NCI-H510A (cell line): ENCODE data around the gene ITGB5.

Experiments
- DNase-seq: peaks from one replicate; lab custom pipeline; 2025; lab: John Stamatoyannopoulos, UW

ITGB5 gene

GRCh38 chr3:124862006-124862405 is 25.2 kb downstream of the ITGB5 start:
- no peak for DNase-seq

GRCh38 chr3:124861041-124861440 is 26.1 kb downstream of the ITGB5 start:
- DNase-seq, result no peak

- DNase-seq, result no peak
These were observed 26.6 kb downstream of the ITGB5 start for GRCh38 chr3:124860599-124860998.

GRCh38 chr3:124859025-124859424 is 28.1 kb downstream of the ITGB5 start:
- no peak for DNase-seq

GRCh38 chr3:124858275-124858674 is 28.9 kb downstream of the ITGB5 start:
- no peak for DNase-seq

GRCh38 chr3:124856677-124857076 is 30.5 kb downstream of the ITGB5 start:
- no peak for DNase-seq

GRCh38 chr3:124854009-124854408 is 33.2 kb downstream of the ITGB5 start:
- DNase-seq, result no peak

- DNase-seq, result no peak
These were observed 33.7 kb downstream of the ITGB5 start for GRCh38 chr3:124853446-124853845.

GRCh38 chr3:124851905-124852304 is 35.3 kb downstream of the ITGB5 start:
- no peak for DNase-seq

GRCh38 chr3:124851136-124851535 is 36.0 kb downstream of the ITGB5 start:
- DNase-seq, result no peak

GRCh38 chr3:124850633-124851032 is 36.5 kb downstream of the ITGB5 start:
- no peak for DNase-seq

GRCh38 chr3:124850212-124850611 is 37.0 kb downstream of the ITGB5 start:
- no peak for DNase-seq

GRCh38 chr3:124848300-124848699 is 38.9 kb downstream of the ITGB5 start:
- DNase-seq, result no peak

GRCh38 chr3:124847863-124848262 is 39.3 kb downstream of the ITGB5 start:
- no peak for DNase-seq

GRCh38 chr3:124847051-124847450 is 40.1 kb downstream of the ITGB5 start:
- no peak for DNase-seq

- DNase-seq, result no peak
These were observed 41.0 kb downstream of the ITGB5 start for GRCh38 chr3:124846189-124846588.

- no peak for DNase-seq
These were observed 41.8 kb downstream of the ITGB5 start for GRCh38 chr3:124845406-124845805.

GRCh38 chr3:124843506-124844177 is 43.5 kb downstream of the ITGB5 start:
- no peak for DNase-seq

GRCh38 chr3:124843047-124843446 is 44.1 kb downstream of the ITGB5 start:
- DNase-seq, result no peak

- DNase-seq, result no peak
These were observed 45.6 kb downstream of the ITGB5 start for GRCh38 chr3:124841517-124841916.

- no peak for DNase-seq
These were observed 46.8 kb downstream of the ITGB5 start for GRCh38 chr3:124840331-124840730.

GRCh38 chr3:124839896-124840295 is 47.3 kb downstream of the ITGB5 start:
- no peak for DNase-seq

GRCh38 chr3:124838963-124839362 is 48.2 kb downstream of the ITGB5 start:
- no peak for DNase-seq

- no peak for DNase-seq
These were observed 49.4 kb downstream of the ITGB5 start for GRCh38 chr3:124837730-124838186.
